Muscle layer of duodenum (tissue), 2 donors: Measurements from ENCODE around the gene TMUB1.

ENCODE experiments used
- H3K27ac ChIP-seq: one replicate; pipeline ENCODE4 v1.7.0; 2013; ENCODE audit warnings: mild to moderate bottlenecking, low read length
- H3K27me3 ChIP-seq: one replicate; pipeline ENCODE4 v1.7.0; 2013; ENCODE audit warnings: low read depth, mild to moderate bottlenecking, control low read depth, low read length
- H3K36me3 ChIP-seq, 2 donors: one replicate each; pipeline ENCODE4 v1.7.0; 2013; ENCODE audit warnings: low read length in 2 of 2, control low read depth in 1 of 2, mild to moderate bottlenecking in 1 of 2; ENCODE audit not compliant: insufficient read depth in 2 of 2, control insufficient read depth in 1 of 2
- H3K4me1 ChIP-seq, 2 donors: one replicate each; pipeline ENCODE4 v1.7.0; 2013; ENCODE audit warnings: low read length in 2 of 2, mild to moderate bottlenecking in 2 of 2, control low read depth in 1 of 2, moderate library complexity in 1 of 2; ENCODE audit not compliant: insufficient read depth in 2 of 2, control insufficient read depth in 1 of 2
- H3K4me3 ChIP-seq, 2 donors: one replicate each; pipeline ENCODE4 v1.7.0; 2013; ENCODE audit warnings: low read length in 2 of 2, low read depth in 1 of 2, mild to moderate bottlenecking in 1 of 2
- H3K9me3 ChIP-seq, 2 donors: one replicate each; pipeline ENCODE4 v1.7.0; 2013; ENCODE audit warnings: low read length in 2 of 2, control low read depth in 1 of 2, mild to moderate bottlenecking in 1 of 2; ENCODE audit not compliant: control insufficient read depth in 1 of 2
- donor health status: healthy.

Gene TMUB1

DNA sequence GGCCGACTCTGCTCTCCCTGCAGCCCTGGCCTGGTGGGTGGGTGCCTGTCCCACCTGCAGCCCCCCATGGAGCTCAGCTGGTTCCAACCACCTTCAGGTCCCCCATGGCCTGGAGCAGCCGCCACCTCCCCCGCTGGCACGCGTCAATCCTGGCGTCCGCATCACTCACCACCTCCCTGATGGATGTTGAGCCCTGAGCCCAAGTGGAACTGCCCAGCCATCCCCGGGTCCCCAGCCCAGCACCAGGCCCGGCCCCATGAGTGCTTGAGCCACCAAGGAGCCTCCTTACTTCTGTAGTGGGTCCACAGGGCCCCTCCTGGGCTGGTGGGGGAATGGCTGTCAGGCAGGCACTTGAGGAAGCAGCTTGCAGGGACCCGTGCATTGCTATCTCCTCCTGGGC lies 17.6 kb upstream of the TMUB1 start:
- Histone ChIP-seq H3K36me3 (peaks cover 0 to 4% of the 10 kb centered on the region in 2 donors), H3K27me3 (no peaks in the 10 kb centered on the region), H3K9me3 (no peaks in the 10 kb centered on the region), H3K27ac (no peak overlapping the region), H3K4me3 (no peak overlapping the region), H3K4me1 (peaks cover 0 to 16% of the 10 kb centered on the region in 2 donors)

DNA sequence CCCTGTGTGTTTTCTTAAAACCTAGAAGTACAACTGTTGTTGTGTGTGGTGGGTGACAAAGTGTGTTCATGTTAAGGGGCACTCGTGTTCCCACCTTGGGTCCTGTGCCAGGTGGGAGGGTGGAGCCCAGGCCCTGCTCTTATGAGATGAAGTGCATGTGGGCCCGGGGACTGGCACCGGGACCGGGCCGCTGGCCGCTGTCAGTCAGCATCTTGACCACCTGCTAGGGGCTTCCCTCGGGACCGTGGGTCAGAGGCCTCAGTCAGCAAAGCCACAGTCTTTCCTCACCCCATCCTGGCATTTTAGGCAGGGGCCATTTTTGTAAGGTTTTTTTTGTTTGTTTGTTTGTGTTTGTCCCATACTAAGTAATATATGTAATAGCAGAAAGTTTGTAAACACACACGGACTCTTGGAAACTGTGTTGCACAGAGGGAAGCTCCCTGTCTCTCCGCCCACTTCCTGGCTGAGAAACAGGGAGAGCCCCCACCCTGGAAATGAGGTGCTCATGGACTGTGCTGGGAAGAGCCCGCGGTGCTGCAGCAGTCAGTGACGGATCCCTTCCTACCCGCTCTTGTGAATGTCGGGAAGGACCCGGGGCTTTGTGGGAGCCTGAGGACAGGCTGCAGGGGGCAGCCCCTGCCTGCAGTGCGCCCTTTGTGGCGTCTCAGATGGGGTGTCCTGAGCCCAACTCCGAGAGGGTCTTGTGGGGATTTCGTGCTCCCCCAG lies 16.4 kb upstream of the TMUB1 start:
- Histone ChIP-seq H3K9me3 (no peaks in the 10 kb centered on the region), H3K4me3 (no peak overlapping the region), H3K27ac (no peak overlapping the region), H3K4me1 (peaks cover 0 to 28% of the 10 kb centered on the region in 2 donors), H3K27me3 (no peaks in the 10 kb centered on the region), H3K36me3 (peaks cover 0 to 4% of the 10 kb centered on the region in 2 donors)

DNA sequence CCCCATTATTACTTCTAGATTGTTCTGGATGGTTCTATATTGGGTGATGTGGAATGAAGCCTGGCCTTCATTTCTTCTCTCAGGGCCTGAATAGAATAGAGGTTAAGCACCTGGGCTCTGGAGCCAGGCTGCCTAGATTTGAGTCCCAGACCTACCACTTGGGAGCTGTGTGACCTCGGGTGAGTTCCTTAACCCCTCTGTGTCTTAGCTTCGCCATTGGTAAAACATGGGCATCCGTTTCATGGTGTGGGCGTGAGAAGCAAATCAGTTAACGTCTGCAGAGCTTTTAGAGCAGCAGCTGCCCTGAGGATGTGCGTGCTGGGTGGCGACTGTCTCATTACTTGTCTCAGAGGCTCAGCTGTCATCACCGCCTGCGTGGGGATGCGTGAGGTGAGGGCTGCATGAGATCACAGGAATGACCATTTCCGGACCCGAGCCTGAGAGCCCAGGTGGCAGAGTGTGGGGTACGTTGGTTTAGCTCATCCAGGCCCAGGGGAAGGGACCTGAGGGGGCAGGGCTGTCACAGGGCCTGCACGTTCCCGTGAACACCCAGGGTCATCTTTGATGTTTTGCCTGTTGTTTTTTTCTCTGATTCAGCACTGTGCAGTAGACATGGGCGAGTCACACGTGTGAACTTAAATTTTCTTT lies 12.7 kb upstream of the TMUB1 start:
- Histone ChIP-seq H3K9me3 (no peaks in the 10 kb centered on the region), H3K27me3 (no peaks in the 10 kb centered on the region), H3K4me1 (peaks cover 0 to 27% of the 10 kb centered on the region in 2 donors), H3K27ac (no peak overlapping the region), H3K4me3 (no peak overlapping the region), H3K36me3 (peaks cover 0 to 7% of the 10 kb centered on the region in 2 donors)

DNA sequence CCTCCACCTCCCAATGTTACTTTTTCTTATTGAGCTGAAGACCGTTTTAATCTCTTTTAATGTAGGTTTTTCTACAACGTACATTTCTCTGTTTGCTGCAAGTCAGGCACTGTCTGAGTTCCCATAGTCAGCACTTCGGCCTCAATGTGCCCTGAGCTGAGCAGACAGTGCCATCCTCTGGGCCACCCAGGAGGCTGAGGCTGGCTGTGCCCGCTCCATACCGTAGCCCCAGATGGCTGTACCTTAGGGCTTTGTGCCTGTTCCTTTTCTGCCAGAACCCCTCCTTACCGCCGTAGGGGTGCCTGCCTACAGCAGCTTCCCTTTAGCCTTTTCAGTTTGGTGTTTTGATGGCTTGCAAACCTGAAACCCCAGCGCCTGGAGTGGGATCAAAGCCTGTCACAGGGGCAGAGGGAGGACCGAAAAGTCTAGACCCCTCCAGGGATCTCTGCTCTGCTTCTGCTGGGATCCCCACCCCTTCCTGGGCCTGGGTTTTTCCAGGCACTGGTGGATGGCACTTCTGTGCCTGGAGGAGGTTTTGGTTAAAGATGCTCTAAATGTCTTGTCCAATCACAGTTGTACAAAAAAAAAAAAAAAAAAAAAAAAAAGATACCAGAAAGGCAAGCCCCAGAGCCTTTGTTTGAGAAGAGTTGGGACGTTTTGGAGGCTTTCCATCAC lies 12.0 kb upstream of the TMUB1 start:
- Histone ChIP-seq H3K36me3 (peaks cover 0 to 7% of the 10 kb centered on the region in 2 donors), H3K27ac (no peak overlapping the region), H3K9me3 (no peaks in the 10 kb centered on the region), H3K4me1 (peaks cover 0 to 29% of the 10 kb centered on the region in 2 donors), H3K4me3 (no peak overlapping the region), H3K27me3 (no peaks in the 10 kb centered on the region)

DNA sequence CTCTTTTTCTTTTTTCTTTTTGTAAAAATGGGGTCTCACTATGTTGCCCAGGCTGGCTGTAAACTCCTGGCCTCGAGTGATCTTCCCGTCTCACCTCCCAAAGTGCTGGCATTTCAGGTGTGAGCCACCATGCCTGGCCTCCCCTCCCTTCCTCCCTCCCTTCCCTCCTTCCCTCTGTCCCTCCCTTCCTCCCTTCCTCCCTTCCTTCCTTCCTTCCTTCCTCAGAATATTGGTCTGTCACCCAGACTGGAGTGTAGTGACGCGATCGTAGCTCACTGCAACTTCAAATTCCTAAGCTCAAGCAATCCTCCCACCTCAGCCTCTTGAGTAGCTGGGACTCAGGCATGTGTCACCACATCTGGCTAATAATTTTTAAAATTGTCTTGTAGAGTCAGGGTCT lies 11.4 kb upstream of the TMUB1 start:
- no peak overlapping the region for H3K27ac ChIP-seq
- H3K9me3 ChIP-seq: no peaks in the 10 kb centered on the region
- peaks cover 0 to 7% of the 10 kb centered on the region in 2 donors for H3K36me3 ChIP-seq
- H3K4me3 ChIP-seq: no peak overlapping the region
- peaks cover 4 to 29% of the 10 kb centered on the region in 2 donors for H3K4me1 ChIP-seq
- no peaks in the 10 kb centered on the region for H3K27me3 ChIP-seq

DNA sequence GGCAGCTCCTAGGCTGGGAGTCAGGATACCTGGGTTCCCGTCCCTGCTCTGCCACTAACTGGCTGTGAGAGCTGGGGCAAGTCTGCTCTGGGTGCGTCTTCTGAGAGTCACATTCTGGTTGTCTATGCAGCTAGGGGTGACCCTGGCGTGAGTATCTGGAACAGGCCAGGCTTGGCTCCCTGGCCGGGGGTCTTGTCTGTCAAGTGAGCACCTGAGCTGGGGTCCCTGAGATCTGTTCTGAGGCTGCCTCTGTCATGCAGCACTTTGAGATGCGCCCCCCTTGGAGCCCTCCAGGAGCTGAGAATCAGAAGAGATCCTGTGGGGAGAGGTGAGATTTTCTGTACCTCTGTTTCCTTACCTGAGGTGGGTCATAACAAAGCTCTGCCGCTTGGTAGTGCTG lies 10.5 kb upstream of the TMUB1 start:
- no peak overlapping the region for H3K4me3 ChIP-seq
- H3K27ac ChIP-seq: no peak overlapping the region
- H3K9me3 ChIP-seq: no peaks in the 10 kb centered on the region
- peaks cover 7 to 31% of the 10 kb centered on the region in 2 donors for H3K4me1 ChIP-seq
- H3K27me3 ChIP-seq: no peaks in the 10 kb centered on the region
- H3K36me3 ChIP-seq: peaks cover 0 to 7% of the 10 kb centered on the region in 2 donors

DNA sequence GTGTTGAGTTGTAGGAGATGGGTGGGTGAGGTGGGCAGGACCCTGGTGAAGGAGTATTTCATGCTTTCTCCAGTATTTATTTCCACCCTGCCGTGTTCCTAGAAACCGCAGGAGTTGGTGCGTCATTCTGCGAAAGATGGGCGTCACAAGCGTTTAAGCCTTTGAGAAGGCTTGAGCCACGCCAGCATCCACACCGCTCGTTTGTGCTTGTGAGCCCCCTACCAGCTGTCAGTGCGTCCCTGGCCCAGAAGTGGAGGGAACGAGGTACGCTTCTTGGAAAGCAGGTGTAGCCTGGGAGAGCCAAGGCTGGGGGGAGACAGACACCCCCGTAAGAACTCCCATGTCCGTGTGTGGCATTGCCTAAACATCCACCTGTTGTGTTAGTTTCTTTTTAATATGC lies 8.7 kb upstream of the TMUB1 start:
- Histone ChIP-seq H3K4me3 (no peak overlapping the region), H3K27me3 (no peaks in the 10 kb centered on the region), H3K36me3 (peaks cover 0 to 7% of the 10 kb centered on the region in 2 donors), H3K9me3 (no peaks in the 10 kb centered on the region), H3K27ac (no peak overlapping the region), H3K4me1 (peaks cover 18 to 42% of the 10 kb centered on the region in 2 donors)

DNA sequence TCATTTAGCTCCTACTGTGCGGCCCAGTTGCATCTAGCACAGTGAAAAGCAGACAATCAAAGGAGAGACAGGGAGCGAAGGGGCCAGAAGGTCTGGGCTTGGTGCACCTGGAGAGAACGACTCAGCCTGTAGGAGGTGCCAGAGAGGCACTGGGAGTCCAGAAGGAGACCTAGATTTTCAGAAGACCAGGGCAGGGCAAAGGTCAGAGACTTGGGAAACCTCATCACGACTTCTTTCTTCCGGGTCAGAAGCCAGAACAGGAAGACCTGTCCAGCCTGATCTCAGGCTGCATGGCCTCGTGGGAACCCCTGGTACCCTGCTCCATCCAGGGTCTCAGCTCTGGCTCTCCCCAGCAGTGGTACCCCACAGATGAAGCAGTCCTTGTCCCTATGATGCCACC lies 8.1 kb upstream of the TMUB1 start:
- H3K27me3 ChIP-seq: no peaks in the 10 kb centered on the region
- peaks cover 18 to 42% of the 10 kb centered on the region in 2 donors for H3K4me1 ChIP-seq
- H3K4me3 ChIP-seq: no peak overlapping the region
- H3K9me3 ChIP-seq: no peaks in the 10 kb centered on the region
- peaks cover 0 to 7% of the 10 kb centered on the region in 2 donors for H3K36me3 ChIP-seq
- H3K27ac ChIP-seq: no peak overlapping the region

DNA sequence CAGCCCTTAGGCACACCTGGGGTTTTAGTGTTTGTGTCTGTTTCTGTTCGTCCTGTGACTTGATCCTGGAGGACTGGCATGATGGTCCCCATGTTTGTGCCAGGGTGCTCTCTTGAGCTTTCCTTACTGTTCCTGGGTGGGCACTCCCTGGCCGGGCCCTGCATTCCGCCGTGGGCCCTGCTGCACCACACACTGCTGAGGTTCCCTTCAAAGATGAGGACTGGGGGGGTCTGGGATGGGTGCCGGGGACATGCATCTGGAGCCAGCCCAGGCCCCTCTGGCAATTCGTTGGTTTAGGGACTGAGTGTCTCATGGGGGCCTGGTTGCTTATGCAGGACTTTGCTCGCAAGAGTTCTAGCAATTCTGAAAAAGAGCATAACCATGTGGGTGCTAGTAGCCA lies 7.7 kb upstream of the TMUB1 start:
- Histone ChIP-seq H3K4me1 (peaks cover 18 to 42% of the 10 kb centered on the region in 2 donors), H3K27ac (no peak overlapping the region)

DNA sequence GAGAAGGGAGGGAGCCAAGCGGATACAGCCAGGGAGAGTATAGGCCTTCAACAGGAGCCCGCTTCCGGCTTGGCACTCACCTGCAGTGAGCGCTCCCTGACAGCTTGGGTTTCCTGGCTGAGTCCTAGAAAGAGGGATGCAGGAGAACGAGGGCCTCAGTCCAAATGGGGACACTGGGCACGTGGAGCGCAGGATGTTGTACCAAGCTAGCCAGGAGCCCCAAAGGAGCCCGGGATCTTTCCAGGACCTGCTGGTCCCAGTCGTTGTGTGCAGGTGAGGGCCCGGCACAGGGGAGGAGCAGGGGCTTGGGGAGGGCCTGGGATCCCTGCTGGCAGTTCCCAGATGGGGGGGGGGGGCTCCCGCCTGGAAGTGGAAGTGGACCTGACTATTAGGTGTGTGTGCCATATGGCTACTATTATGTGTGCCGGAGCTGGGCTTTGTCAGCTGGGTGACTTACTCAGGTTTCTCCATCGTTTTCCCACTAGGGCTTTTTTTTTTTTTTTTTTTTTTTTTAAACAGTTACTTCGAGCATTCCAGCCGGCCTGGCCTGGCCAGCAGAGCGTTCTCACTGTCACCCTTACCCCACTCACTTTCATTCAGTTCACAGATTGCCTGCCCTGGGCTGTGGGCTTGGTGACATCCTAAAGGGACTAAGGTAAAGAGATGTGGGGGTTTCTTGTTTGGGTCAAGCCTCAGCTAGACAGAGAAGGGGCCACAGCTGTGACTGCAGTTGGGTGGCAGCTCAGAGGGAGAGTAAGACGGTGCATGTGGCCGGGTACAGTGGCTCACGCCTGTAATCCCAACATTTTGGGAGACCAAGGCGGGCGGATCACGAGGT lies 6.8 kb upstream of the TMUB1 start:
- Histone ChIP-seq H3K4me1 (peaks cover 22 to 43% of the 10 kb centered on the region in 2 donors), H3K27ac (peak overlapping the region; percentile 96), H3K4me3 (peak overlapping the region; percentile 71 to 86), H3K27me3 (no peaks in the 10 kb centered on the region), H3K36me3 (peaks cover 0 to 7% of the 10 kb centered on the region in 2 donors), H3K9me3 (no peaks in the 10 kb centered on the region)

More for the DNA sequence above, 7.7 kb upstream of the TMUB1 start:
- H3K4me3 ChIP-seq: no peak overlapping the region
- no peaks in the 10 kb centered on the region for H3K27me3 ChIP-seq
- peaks cover 0 to 7% of the 10 kb centered on the region in 2 donors for H3K36me3 ChIP-seq
- H3K9me3 ChIP-seq: no peaks in the 10 kb centered on the region
